HepG2 (cell line): ENCODE data around the gene ERF. TPM values are rescaled to one million over a fixed set of nuclear protein-coding genes. Genes with fewer than 3 reads are reported as not detected.

ENCODE experiments used
- CHCHD3 ChIP-seq: sonication (generic); formaldehyde crosslinking; IDR thresholded peaks from 2 replicates; pipeline ENCODE4 v1.8.0; 2022; ENCODE audit warnings: mild to moderate bottlenecking, missing genetic modification reagents, moderate library complexity
- CHD2 ChIP-seq: IDR thresholded peaks from 2 replicates; pipeline ENCODE4 v1.6.1; 2011; ENCODE audit warnings: low read depth, low read length, improper control_type of control experiment
- ELF4 ChIP-seq: sonication (generic); formaldehyde crosslinking; IDR thresholded peaks from 2 replicates; pipeline ENCODE4 v1.5.0; 2020; ENCODE audit warnings: missing genetic modification reagents, mild to moderate bottlenecking, moderate library complexity, borderline replicate concordance
- FOSL2 ChIP-seq: sonication (generic); formaldehyde crosslinking; IDR thresholded peaks from 2 replicates; pipeline ENCODE4 v1.4.0; 2020; ENCODE audit warnings: missing genetic modification reagents
- NAIF1 ChIP-seq: sonication (generic); formaldehyde crosslinking; IDR thresholded peaks from 2 replicates; pipeline ENCODE4 v1.5.0; 2020; ENCODE audit warnings: mild to moderate bottlenecking, missing genetic modification reagents, borderline replicate concordance
- NFIC ChIP-seq: IDR thresholded peaks from 2 replicates; pipeline ENCODE4 v1.6.1; 2012; ENCODE audit warnings: mild to moderate bottlenecking, low read length, inconsistent platforms
- PHF20 ChIP-seq: sonication (generic); formaldehyde crosslinking; IDR thresholded peaks from 2 replicates; pipeline ENCODE4 v1.5.0; 2020; ENCODE audit warnings: mild to moderate bottlenecking, missing genetic modification reagents
- RFX1 ChIP-seq: fragments of 450-650 bp; IDR thresholded peaks from 2 replicates; pipeline ENCODE4 v1.6.1; 2017
- SALL2 ChIP-seq: sonication (generic); formaldehyde crosslinking; IDR thresholded peaks from 2 replicates; pipeline ENCODE4 v1.8.1; 2023; ENCODE audit warnings: mild to moderate bottlenecking, missing genetic modification reagents, inconsistent platforms
- SOX5 ChIP-seq: IDR thresholded peaks from 2 replicates; pipeline ENCODE4 v1.6.1; 2016; ENCODE audit warnings: borderline replicate concordance
- TAF1 ChIP-seq: sonication (generic); formaldehyde crosslinking; IDR thresholded peaks from 2 replicates; pipeline ENCODE4 v1.4.0; 2020; ENCODE audit warnings: missing genetic modification reagents
- ZFYVE20 ChIP-seq: sonication (generic); formaldehyde crosslinking; IDR thresholded peaks from 2 replicates; pipeline ENCODE4 v1.8.0; 2023; ENCODE audit warnings: low read depth, mild to moderate bottlenecking, moderate library complexity, missing genetic modification reagents, borderline replicate concordance
- ZNF44 ChIP-seq: sonication (generic); formaldehyde crosslinking; IDR thresholded peaks from 2 replicates; pipeline ENCODE4 v1.5.1; 2020; ENCODE audit warnings: mild to moderate bottlenecking, missing genetic modification reagents
- polyA plus RNA-seq, 8 experiments: library from polyadenylated mRNA; depleted of rRNA in 3 of 8; stranded (reverse) in 7 of 8; unstranded in 1 of 8; fragments of >200 nt; fragmentation: Illumina TruSeq in 4 of 8; extraction: Trizol in 4 of 8; gene quantifications; 2 replicates each; pipeline versions ENCODE4 v1.2.1 to v1.2.3, GENCODE V29; 2011 to 2016; ENCODE audit warnings: low read depth in 4 of 8, missing spikeins in 1 of 8, mixed read lengths in 1 of 8; ENCODE audit not compliant: insufficient read depth in 1 of 8
- total RNA-seq, 5 experiments: library from RNA; depleted of rRNA; stranded (reverse); fragments of >200 nt; fragmentation: Illumina TruSeq; extraction: Trizol; gene quantifications; 2 replicates each; pipeline ENCODE4 v1.2.3, GENCODE V29; 2016; ENCODE audit warnings: low read depth in 1 of 5
- TF ChIP-seq, protein P1 (sequence below): sonication (generic); formaldehyde crosslinking; IDR thresholded peaks from 2 replicates; pipeline ENCODE4 v1.8.1; 2022; ENCODE audit warnings: low read depth, mild to moderate bottlenecking, missing genetic modification reagents
- TF ChIP-seq, protein P2 (sequence below): sonication (generic); formaldehyde crosslinking; conservative IDR thresholded peaks from 2 replicates; pipeline ENCODE4 v1.4.0; 2020; ENCODE audit warnings: missing genetic modification reagents
- TF ChIP-seq, protein P3 (sequence below): sonication (generic); formaldehyde crosslinking; IDR thresholded peaks from 2 replicates; pipeline ENCODE4 v1.5.0; 2020; ENCODE audit warnings: missing genetic modification reagents
- TF ChIP-seq, protein P4 (sequence below): sonication (generic); formaldehyde crosslinking; IDR thresholded peaks from 2 replicates; pipeline ENCODE4 v1.5.0; 2020; ENCODE audit warnings: mild to moderate bottlenecking, missing genetic modification reagents
- TF ChIP-seq, protein P5 (sequence below): sonication (generic); formaldehyde crosslinking; IDR thresholded peaks from 2 replicates; pipeline ENCODE4 v1.4.0; 2020; ENCODE audit warnings: missing genetic modification reagents
- TF ChIP-seq, protein P6 (sequence below): sonication (generic); formaldehyde crosslinking; IDR thresholded peaks from 2 replicates; pipeline ENCODE4 v1.4.0; 2020; ENCODE audit warnings: missing genetic modification reagents; ENCODE audit errors: not compliant biosample characterization

ERF gene
- total and polyA plus RNA-seq, 2 of the 13 experiments (the other 11 are each of a cell fraction or from before 2014, with no cell fraction given) = 67.1 to 69.9 TPM

DNA sequence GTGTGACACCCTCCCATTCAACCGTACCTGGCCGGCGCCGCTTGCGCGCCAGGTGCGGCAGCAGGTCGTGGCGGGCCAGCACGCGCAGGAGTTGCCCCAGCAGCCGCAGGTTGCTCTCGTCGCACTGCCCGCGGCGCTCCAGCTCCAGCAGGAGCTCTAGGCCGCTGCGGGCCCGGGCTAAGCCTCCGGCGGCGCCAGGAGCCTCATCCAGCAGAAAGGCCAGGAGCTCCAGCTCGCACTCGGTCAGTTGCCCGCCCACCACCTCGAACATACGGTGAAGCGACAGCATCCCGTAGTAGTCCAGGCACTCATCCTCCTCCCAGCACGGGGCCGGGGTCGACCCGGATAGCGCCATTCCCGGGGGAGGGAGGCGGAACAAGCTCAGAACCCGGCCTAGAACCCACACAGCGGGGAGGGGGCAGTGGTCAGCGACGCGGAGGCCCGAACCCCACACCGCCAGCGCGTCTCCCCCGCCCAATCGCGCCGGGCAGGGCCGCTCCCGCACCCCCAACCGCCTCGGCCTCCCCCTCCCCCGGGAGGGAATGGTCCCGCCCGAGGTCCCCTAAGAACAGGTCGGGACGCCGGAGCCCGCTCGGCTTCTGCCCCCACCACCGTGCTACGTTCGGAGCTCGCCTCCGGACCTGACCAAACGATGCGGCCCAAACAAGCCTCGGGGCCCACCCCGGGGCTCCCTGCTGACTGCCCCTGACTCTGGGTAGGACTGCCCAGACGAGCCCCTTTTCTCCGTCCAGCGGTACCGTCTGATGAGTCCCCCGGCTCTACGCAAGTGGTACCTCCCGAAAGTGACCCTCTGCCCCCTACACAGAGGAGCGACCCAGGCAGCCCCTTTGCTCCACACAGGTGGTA, 38.0 kb downstream of the ERF start (continued):
- TF ChIP-seq, protein P1, sequence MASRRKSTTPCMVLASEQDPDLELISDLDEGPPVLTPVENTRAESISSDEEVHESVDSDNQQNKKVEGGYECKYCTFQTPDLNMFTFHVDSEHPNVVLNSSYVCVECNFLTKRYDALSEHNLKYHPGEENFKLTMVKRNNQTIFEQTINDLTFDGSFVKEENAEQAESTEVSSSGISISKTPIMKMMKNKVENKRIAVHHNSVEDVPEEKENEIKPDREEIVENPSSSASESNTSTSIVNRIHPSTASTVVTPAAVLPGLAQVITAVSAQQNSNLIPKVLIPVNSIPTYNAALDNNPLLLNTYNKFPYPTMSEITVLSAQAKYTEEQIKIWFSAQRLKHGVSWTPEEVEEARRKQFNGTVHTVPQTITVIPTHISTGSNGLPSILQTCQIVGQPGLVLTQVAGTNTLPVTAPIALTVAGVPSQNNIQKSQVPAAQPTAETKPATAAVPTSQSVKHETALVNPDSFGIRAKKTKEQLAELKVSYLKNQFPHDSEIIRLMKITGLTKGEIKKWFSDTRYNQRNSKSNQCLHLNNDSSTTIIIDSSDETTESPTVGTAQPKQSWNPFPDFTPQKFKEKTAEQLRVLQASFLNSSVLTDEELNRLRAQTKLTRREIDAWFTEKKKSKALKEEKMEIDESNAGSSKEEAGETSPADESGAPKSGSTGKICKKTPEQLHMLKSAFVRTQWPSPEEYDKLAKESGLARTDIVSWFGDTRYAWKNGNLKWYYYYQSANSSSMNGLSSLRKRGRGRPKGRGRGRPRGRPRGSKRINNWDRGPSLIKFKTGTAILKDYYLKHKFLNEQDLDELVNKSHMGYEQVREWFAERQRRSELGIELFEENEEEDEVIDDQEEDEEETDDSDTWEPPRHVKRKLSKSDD (CRISPR knock-in tag) = no peak; the same call in 1 of the 2 replicates
- no peak for TF ChIP-seq RFX1
- TF ChIP-seq SOX5 (CRISPR knock-in tag) = no peak
- peak; percentile 84 for TF ChIP-seq SALL2
- no peak; the same call in 1 of the 2 replicates for TF ChIP-seq ELF4
- TF ChIP-seq NFIC = no peak
- TF ChIP-seq ZNF44 (CRISPR knock-in tag) = no peak
- TF ChIP-seq CHD2 = no peak
- TF ChIP-seq FOSL2 = no peak
- TF ChIP-seq ZFYVE20 (CRISPR knock-in tag) = no peak
- TF ChIP-seq CHCHD3 (CRISPR knock-in tag) = no peak
- TF ChIP-seq, protein P2, sequence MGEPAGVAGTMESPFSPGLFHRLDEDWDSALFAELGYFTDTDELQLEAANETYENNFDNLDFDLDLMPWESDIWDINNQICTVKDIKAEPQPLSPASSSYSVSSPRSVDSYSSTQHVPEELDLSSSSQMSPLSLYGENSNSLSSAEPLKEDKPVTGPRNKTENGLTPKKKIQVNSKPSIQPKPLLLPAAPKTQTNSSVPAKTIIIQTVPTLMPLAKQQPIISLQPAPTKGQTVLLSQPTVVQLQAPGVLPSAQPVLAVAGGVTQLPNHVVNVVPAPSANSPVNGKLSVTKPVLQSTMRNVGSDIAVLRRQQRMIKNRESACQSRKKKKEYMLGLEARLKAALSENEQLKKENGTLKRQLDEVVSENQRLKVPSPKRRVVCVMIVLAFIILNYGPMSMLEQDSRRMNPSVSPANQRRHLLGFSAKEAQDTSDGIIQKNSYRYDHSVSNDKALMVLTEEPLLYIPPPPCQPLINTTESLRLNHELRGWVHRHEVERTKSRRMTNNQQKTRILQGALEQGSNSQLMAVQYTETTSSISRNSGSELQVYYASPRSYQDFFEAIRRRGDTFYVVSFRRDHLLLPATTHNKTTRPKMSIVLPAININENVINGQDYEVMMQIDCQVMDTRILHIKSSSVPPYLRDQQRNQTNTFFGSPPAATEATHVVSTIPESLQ = no peak
- TF ChIP-seq TAF1 (CRISPR knock-in tag) = no peak
- TF ChIP-seq, protein P3, sequence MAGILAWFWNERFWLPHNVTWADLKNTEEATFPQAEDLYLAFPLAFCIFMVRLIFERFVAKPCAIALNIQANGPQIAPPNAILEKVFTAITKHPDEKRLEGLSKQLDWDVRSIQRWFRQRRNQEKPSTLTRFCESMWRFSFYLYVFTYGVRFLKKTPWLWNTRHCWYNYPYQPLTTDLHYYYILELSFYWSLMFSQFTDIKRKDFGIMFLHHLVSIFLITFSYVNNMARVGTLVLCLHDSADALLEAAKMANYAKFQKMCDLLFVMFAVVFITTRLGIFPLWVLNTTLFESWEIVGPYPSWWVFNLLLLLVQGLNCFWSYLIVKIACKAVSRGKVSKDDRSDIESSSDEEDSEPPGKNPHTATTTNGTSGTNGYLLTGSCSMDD (CRISPR knock-in tag) = no peak
- TF ChIP-seq, protein P4, sequence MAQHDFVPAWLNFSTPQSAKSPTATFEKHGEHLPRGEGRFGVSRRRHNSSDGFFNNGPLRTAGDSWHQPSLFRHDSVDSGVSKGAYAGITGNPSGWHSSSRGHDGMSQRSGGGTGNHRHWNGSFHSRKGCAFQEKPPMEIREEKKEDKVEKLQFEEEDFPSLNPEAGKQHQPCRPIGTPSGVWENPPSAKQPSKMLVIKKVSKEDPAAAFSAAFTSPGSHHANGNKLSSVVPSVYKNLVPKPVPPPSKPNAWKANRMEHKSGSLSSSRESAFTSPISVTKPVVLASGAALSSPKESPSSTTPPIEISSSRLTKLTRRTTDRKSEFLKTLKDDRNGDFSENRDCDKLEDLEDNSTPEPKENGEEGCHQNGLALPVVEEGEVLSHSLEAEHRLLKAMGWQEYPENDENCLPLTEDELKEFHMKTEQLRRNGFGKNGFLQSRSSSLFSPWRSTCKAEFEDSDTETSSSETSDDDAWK (CRISPR knock-in tag) = no peak
- TF ChIP-seq, protein P5, sequence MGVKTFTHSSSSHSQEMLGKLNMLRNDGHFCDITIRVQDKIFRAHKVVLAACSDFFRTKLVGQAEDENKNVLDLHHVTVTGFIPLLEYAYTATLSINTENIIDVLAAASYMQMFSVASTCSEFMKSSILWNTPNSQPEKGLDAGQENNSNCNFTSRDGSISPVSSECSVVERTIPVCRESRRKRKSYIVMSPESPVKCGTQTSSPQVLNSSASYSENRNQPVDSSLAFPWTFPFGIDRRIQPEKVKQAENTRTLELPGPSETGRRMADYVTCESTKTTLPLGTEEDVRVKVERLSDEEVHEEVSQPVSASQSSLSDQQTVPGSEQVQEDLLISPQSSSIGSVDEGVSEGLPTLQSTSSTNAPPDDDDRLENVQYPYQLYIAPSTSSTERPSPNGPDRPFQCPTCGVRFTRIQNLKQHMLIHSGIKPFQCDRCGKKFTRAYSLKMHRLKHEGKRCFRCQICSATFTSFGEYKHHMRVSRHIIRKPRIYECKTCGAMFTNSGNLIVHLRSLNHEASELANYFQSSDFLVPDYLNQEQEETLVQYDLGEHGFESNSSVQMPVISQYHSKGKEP (CRISPR knock-in tag) = no peak
- TF ChIP-seq PHF20 (CRISPR knock-in tag) = no peak; the same call in 1 of the 2 replicates
- TF ChIP-seq, protein P6, sequence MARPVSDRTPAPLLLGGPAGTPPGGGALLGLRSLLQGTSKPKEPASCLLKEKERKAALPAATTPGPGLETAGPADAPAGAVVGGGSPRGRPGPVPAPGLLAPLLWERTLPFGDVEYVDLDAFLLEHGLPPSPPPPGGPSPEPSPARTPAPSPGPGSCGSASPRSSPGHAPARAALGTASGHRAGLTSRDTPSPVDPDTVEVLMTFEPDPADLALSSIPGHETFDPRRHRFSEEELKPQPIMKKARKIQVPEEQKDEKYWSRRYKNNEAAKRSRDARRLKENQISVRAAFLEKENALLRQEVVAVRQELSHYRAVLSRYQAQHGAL (CRISPR knock-in tag) = no peak
- TF ChIP-seq NAIF1 (CRISPR knock-in tag) = no peak
